HuH-7 (cell line): ENCODE data around the gene TEK.
A peak's percentile ranks its signal among the peaks of the same experiment; 100 is the strongest.
"Not testable (repeated sequence)": the region's sequence is repeated elsewhere in the genome, so short reads cannot be mapped to it uniquely, and the experiment has no call there.

Experiments
- DNase-seq: peaks from one replicate; pipeline ENCODE4 v3.0.0; 2011; ENCODE audit warnings: low spot score

Gene TEK

DNA sequence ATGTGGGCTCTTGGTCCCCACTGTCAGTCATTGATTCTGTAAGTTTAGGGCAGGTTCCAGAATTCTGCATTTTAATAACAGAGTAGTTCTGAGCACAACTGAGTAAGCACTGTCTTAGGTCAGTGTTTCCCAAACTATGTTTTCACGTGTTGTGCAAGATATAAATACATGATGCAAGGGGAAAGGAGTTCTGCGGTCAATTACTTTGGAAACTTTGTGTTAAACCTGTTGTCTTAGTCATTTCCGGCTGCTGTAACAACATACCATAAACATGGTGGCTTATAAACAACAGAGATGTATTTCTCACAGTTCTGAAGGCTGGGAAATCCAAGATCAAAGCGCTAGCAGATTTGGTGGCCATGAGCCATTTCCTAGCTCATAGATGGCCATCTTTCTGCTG lies 118.2 kb downstream of the TEK start:
- no peak for DNase-seq

DNA sequence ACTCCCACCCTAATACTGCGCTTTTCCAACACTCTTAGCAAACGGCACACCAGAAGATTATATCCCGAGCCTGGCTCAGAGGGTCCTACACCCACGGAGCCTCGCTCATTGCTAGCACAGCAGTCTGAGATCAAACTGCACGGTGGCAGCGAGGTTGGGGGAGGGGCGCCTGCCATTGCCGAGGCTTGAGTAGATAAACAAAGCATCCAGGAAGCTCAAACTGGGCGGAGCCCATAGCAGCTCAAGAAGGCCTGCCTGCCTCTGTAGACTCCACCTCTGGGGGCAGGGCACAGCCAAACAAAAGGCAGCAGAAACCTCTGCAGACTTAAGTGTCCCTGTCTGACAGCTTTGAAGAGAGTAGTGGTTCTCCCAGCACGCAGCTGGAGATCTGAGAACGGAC lies 130.6 kb downstream of the TEK start:
- not testable (repeated sequence) for DNase-seq

DNA sequence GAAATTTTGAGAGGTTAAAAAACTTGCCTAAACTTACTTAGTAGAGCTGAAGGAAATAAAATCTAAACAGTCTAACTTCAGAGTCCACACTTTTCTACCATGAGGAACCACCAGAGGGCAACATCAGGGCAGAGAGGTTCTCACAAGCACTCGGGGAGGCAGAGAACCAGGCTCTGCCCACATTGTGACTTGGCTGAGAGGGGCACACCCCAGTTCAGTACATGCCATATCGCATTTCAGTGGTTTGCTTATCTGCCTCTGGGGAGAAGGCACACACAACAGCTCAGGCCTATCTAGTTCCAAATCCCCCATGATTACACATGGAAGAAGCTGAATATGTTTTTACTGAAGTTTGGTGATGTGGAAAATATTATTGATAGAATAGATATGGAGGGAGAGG lies 138.7 kb downstream of the TEK start:
- peak; percentile 14 for DNase-seq

DNA sequence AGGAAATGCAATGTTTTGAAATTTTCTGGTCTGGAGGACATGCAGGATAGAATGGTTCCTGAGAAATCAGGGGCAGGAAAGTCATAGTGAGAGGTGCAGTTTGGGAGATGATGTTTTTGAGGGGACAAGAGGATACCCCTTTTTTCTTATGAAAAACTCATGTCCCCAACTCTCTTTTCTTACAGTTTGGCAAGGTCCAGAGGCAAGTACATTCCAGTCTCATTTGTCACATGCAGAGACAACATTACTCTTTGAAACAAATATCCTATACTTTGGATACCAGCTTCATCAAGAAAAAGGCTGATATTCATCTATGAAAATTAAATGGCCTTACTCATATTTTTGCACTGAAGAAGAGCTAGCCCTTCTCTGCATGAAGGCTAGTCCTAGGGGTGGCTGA lies 139.7 kb downstream of the TEK start:
- no peak for DNase-seq

DNA sequence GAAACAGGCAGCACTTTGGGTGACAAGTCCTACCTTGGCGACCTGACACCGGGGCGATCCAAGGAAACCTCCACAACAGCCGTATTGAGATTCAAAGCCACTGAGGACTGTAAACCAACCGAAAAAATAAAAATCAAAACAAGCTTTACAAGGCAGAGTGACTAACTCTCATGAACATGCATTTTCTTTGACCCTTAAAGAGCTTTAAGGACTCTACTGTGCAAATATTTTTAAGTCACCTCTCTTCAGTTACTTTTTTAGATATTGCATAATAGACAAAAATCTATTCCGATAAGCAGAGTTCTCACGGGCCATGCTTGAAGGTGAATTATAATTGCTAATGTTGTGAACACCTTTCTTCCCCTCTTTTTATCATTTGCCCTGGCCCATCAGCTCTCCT lies 149.6 kb downstream of the TEK start:
- no peak for DNase-seq

DNA sequence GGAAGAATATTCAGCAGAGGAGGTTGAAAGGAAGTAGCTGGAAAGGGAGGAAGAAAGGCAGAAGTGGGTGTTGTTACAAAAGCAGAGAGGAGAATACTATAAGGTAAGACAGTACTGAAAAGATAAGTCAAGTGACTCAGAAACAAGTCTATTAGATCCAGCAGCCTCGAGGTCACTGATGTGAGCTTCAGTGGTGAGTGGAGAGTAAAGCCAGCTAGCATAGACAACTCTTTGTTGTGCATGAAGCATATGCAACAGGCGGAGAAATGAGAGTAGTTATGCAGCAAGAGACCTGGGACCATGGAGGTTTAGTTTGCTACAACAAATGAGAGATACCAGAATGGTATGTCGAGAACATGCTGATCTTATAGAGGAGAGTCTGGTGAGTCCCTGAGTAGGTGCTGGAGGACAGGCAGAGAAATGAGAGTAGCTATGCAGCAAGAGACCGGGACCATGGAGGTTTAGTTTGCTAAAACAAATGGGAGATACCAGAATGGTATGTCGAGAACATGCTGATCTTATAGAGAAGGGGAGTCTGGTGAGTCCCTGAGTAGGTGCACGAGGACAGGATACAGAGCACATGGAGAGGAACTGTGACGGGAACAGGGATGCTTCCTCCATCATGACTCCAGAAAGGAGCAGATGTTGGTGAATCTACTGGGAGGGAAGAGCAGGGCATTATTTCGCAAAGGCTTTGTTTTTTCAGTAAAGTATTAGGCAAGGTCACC lies 151.9 kb downstream of the TEK start:
- DNase-seq: no peak

DNA sequence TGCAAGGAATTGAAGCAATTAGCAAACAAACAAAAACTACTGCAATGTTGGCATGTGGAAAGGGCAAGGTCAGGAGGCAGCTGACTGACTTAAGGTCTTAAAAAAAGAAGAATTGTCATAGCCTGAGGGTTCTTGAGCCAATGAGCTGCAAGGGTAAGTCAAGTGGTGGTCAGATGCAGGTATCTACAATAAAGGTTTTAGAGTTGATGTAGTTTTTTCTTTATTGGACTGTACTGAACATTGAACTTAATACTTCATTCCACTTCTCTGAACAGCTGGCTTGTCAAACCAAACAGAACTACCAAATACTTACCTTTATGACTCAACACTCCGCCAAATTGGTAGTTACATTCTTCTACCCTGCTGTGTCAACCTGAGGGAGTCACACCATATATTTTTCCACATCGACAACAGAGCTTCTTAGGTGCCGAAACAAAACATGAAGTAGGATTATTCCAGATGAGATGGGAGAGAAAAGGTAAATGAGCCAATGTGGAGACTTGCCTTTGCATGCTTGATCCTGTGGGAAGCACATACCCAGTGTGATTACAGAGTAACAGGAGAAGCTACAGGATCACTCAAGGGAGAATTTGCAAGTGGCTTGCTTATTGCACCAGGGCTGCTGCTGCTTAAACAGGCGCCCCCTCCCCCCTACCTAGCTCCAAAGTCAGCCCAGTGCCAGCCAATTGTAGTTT lies 152.6 kb downstream of the TEK start:
- DNase-seq: no peak

DNA sequence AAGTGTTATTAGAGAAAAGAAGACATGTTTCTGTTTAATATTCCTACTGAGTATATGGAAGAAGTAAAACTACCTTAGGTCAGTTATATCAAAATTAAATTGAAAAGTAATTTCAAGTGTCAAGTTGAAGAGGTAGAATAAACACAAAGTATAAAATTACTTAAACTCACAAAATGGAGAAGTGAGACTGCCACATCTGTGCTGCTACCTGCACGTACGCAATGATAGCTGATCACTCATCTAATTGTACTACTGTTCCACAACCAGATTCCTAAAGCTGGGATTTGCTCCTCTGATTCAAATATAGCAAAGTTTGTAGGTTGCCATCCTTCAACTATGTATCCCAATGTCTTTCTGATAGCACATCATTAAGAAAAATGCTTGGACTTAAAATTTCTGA lies 163.1 kb downstream of the TEK start:
- DNase-seq: no peak

DNA sequence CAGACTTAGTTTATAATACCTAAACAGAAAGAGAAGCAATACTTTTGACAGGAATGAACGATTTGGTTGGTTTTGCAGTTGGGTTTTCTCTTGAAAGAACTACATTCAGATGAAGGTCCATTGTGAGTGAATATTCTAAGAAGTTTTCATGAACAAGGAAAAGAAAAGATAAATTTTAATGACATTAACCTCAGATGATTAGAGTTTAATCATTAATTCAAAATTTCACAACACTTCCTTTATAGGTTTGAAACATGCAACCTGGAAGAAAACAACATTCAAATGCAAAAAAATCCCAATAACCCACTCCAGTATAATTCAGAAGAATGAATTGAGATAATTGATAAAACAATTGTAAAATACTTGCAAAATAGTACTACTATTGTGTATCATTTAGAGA lies 164.2 kb downstream of the TEK start:
- no peak for DNase-seq

DNA sequence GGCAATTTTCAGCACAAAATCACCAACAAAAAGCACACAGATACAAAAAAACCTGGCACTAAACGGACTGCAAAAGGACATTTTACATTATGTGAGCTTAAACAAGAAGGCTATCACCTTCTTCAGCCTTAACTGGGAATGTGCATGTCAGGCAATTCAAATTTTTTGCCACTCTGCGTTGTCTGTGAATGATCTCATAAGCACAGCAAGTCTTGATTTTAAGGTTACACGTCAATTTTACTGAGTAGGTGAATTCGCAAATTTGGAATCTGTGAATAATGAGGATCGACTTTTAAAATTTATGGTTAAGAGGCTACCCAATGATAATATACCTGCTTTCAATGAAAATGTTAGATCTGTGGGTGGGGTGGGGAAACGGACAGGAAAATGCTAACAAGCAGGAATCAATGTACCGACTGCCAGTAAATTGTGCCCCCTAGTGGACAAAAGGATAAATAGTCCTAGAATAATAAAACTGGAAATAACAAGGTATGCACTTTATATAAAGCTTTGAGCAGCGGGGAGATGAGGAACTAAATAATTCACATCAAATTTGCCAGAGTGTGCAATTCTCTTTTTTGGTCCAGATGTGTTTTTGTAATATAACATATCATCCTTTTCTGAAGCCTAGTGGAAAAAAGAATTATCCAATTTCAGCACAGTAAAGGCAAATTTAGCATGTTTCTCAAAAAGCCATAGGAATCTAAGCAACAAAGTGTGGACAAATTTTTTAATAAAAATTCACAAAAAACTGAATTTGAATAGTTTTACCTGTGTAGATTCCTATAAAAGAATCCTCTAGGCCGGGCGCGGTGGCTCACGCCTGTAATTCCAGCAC lies 167.4 kb downstream of the TEK start:
- DNase-seq: peak; percentile 37

DNA sequence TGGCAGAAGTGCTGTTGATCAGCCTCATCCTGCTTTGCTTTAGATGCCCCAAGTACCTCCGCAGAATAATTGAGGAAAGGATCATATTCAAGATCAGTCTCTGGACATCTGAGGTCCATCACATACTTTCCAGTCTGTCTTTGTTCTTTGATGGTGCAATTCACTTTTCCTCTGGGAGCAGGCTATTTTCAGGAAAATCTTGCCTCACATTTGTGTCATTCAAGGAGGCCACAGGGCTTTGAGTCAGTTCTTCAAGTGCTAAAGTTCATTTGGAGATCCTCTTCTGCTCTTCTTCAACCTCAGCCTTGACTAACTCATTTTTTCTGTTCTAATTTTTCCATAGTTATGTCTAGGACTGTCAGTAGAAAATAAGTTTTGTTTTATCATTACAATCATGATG lies 169.3 kb downstream of the TEK start:
- DNase-seq: no peak

DNA sequence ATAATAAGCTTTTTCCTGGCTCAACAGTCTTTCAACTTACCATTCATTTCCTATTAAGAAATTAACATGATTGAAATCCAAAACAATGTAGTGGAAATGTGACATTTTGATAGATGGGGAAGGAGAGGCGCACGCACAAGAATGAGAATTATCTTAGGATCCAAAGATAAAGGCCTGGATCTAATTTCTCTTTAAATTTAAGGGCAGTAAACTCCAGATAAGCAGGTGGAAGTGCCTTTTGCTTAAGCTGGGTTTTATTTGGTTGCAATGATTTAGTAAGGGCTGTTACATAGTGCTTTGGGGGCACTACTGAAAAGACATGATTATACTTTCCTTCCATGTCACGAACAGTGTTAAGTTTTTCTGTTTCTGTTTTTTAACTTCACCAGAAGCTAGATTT lies 170.6 kb downstream of the TEK start:
- DNase-seq: no peak
